Loucy (cell line): Measurements from ENCODE around the gene DDX4.

Source experiments
- H2AFZ ChIP-seq: fragments of 200-600 bp; sonication (generic); 2 replicates; pipeline ENCODE4 v1.6.0; 2016; ENCODE audit warnings: antibody characterized with exemption, mild to moderate bottlenecking, low read length, moderate library complexity
- H3F3A ChIP-seq: fragments of 200-600 bp; 2 replicates; pipeline ENCODE4 v1.6.0; 2016; ENCODE audit warnings: antibody characterized with exemption, low read depth, mild to moderate bottlenecking
- H3K27me3 ChIP-seq: fragments of 200-600 bp; sonication (generic); 2 replicates; pipeline ENCODE4 v1.6.1; 2014; ENCODE audit warnings: low read length, mild to moderate bottlenecking; ENCODE audit not compliant: insufficient read depth, poor library complexity, severe bottlenecking
- H3K36me3 ChIP-seq: fragments of 200-600 bp; sonication (generic); 2 replicates; pipeline ENCODE4 v1.6.1; 2016; ENCODE audit warnings: low read length; ENCODE audit not compliant: insufficient read depth
- H3K4me1 ChIP-seq: fragments of 200-600 bp; sonication (generic); 2 replicates; pipeline ENCODE4 v1.5.1; 2014; ENCODE audit warnings: low read length, mild to moderate bottlenecking; ENCODE audit not compliant: insufficient read depth, poor library complexity, severe bottlenecking
- H3K4me2 ChIP-seq: fragments of 200-600 bp; sonication (generic); 2 replicates; pipeline ENCODE4 v1.6.0; 2014; ENCODE audit warnings: antibody characterized with exemption, low read length, low read depth, mild to moderate bottlenecking; ENCODE audit not compliant: poor library complexity, severe bottlenecking
- H3K4me3 ChIP-seq: fragments of 200-600 bp; sonication (generic); 2 replicates; pipeline ENCODE4 v1.5.1; 2014; ENCODE audit warnings: low read length, mild to moderate bottlenecking, mixed read lengths; ENCODE audit not compliant: poor library complexity, severe bottlenecking
- H3K79me2 ChIP-seq: fragments of 200-600 bp; sonication (generic); 2 replicates; pipeline ENCODE4 v1.6.1; 2014; ENCODE audit warnings: low read length; ENCODE audit not compliant: insufficient read depth
- H3K9ac ChIP-seq: fragments of 200-600 bp; sonication (generic); 2 replicates; pipeline ENCODE4 v1.6.0; 2014; ENCODE audit warnings: mild to moderate bottlenecking, low read depth, low read length, moderate library complexity; ENCODE audit not compliant: poor library complexity, severe bottlenecking
- H3K9me2 ChIP-seq: fragments of 200-600 bp; sonication (generic); replicated peaks from 2 replicates; pipeline ENCODE4 v1.6.1; 2016; ENCODE audit warnings: low read depth, low read length, mixed read lengths
- H3K9me3 ChIP-seq: fragments of 200-600 bp; sonication (generic); 2 replicates; pipeline ENCODE4 v1.6.1; 2014; ENCODE audit warnings: mild to moderate bottlenecking, antibody characterized with exemption, low read length, low read depth; ENCODE audit not compliant: insufficient read depth
- H4K20me1 ChIP-seq: fragments of 200-600 bp; sonication (generic); 2 replicates; pipeline ENCODE4 v1.6.0; 2014; ENCODE audit warnings: antibody characterized with exemption, low read length, mild to moderate bottlenecking; ENCODE audit not compliant: insufficient read depth, poor library complexity, severe bottlenecking
- CTCF ChIP-seq: fragments of 200-600 bp; sonication (generic); conservative IDR thresholded peaks from 2 replicates; pipeline ENCODE4 v1.5.1; 2014; ENCODE audit warnings: mild to moderate bottlenecking, antibody characterized with exemption, low read length
- EZH2phosphoT487 ChIP-seq: fragments of 200-600 bp; IDR thresholded peaks from 2 replicates; pipeline ENCODE4 v1.6.1; 2018; ENCODE audit warnings: antibody characterized with exemption, mild to moderate bottlenecking, moderate library complexity, borderline replicate concordance

DDX4 gene

GRCh38 chr5:55860709-55861108 is 122.8 kb downstream of the DDX4 start:
- Histone ChIP-seq H3K9ac (no peak overlapping the region), H3K9me2 (no peaks in the 10 kb centered on the region), H3F3A (no peaks in the 10 kb centered on the region), H3K27me3 (no peaks in the 10 kb centered on the region), H3K4me1 (peaks cover 13% of the 10 kb centered on the region), H3K36me3 (no peaks in the 10 kb centered on the region), H3K79me2 (no peaks in the 10 kb centered on the region), H3K9me3 (no peaks in the 10 kb centered on the region), H3K4me2 (no peak overlapping the region), H2AFZ (no peak overlapping the region), H4K20me1 (no peaks in the 10 kb centered on the region), H3K4me3 (no peak overlapping the region)
- TF ChIP-seq CTCF, result no peak
- TF ChIP-seq EZH2phosphoT487, result no peak

GRCh38 chr5:55864606-55865541 is 127.0 kb downstream of the DDX4 start:
- H3K9ac ChIP-seq, result no peak overlapping the region
- no peaks in the 10 kb centered on the region for H3K27me3 ChIP-seq
- H4K20me1 ChIP-seq, result no peaks in the 10 kb centered on the region
- no peaks in the 10 kb centered on the region for H3K79me2 ChIP-seq
- H3K9me3 ChIP-seq, result no peaks in the 10 kb centered on the region
- no peaks in the 10 kb centered on the region for H3K9me2 ChIP-seq
- H2AFZ ChIP-seq, result no peak overlapping the region
- no peak for TF ChIP-seq CTCF
- TF ChIP-seq EZH2phosphoT487, result no peak
- H3F3A ChIP-seq, result no peaks in the 10 kb centered on the region
- H3K4me1 ChIP-seq, result no peaks in the 10 kb centered on the region
- no peak overlapping the region for H3K4me2 ChIP-seq
- H3K36me3 ChIP-seq, result no peaks in the 10 kb centered on the region
- H3K4me3 ChIP-seq, result no peak overlapping the region

GRCh38 chr5:55865831-55866230 is 128.0 kb downstream of the DDX4 start:
- no peaks in the 10 kb centered on the region for H3K9me3 ChIP-seq
- TF ChIP-seq CTCF (no peak), EZH2phosphoT487 (no peak)
- H2AFZ ChIP-seq, result no peak overlapping the region
- H3K4me1 ChIP-seq, result no peaks in the 10 kb centered on the region
- H3K4me3 ChIP-seq, result no peak overlapping the region
- no peaks in the 10 kb centered on the region for H3K36me3 ChIP-seq
- H3F3A ChIP-seq, result no peaks in the 10 kb centered on the region
- no peaks in the 10 kb centered on the region for H3K27me3 ChIP-seq
- no peaks in the 10 kb centered on the region for H3K79me2 ChIP-seq
- no peaks in the 10 kb centered on the region for H3K9me2 ChIP-seq
- no peak overlapping the region for H3K9ac ChIP-seq
- no peak overlapping the region for H3K4me2 ChIP-seq
- H4K20me1 ChIP-seq, result no peaks in the 10 kb centered on the region
